ENCODE data around the gene HES7.
A peak's percentile ranks its signal among the peaks of the same experiment; 100 is the strongest.
"Not testable (repeated sequence)": the region's sequence is repeated elsewhere in the genome, so short reads cannot be mapped to it uniquely, and the experiment has no call there.

Gene HES7

DNA sequence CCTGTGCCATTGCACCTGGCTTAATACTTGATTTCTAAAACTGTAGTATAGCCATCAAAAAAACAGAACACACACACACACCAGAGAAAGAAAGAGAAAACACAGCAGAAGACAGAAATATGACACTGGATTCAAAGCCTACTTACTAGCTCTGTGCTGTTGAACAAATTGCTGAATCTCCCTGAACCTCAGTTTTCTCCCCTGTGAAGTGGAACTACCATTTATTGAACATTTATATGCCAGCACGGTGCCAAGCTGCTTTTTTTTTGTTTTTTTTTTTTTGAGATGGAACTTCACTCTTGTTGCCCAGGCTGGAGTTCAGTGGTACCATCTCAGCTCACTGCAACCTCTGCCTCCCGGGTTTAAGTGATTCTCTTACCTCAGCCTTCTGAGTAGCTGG, 23.1 kb downstream of the HES7 start:
- DNase-seq (ENCODE audit: low read depth in 2 of 2) = no peak

DNA sequence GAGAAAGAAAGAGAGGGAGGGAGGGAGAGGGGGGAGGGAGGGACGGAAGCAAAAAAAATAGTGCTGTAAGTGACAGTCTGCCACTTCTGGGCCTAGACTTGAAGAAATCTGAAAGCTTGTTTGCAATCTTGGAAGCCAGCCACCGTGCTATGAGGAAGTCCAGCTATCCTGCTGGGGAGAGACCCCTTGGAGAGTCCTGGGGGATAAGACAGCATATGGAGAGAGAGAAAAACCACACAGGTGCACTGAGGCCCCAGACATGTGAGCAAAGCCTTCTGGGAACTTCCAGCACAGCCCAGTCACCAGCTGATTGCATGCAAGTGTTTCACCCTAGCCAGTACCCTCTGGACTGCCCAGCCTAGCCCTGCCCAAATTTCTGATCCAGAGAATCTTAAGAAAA, 23.8 kb downstream of the HES7 start:
- no peak for DNase-seq (ENCODE audit: low read depth in 2 of 2)

DNA sequence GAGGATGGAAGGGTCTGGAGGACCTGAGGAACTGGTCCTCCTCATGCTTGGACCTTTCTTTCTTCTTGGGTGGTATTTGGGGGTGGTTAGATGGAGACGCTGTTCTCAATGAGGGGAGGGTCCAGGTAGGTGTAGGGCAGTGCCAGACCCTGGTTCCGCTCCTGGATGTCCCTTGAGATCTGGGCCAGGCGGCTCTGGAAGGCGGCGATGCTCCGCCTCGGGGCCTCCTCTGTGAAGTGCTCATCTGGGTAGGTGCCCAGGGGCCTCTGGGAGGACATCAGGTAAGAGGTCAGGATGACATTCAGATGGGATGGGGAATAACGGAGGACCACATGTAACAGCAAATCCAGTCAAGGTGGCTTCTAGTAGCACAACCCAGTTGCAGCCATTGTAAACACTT, 27.4 kb downstream of the HES7 start:
- DNase-seq (ENCODE audit: low read depth in 2 of 2) = no peak

- DNase-seq (ENCODE audit: low read depth in 2 of 2) = no peak
Observed at GRCh38 chr17:8095361-8095760, 28.5 kb downstream of the HES7 start.

GRCh38 chr17:8091033-8091687, 32.7 kb downstream of the HES7 start:
- DNase-seq (ENCODE audit: low read depth in 2 of 2) = no peak

- DNase-seq (ENCODE audit: low read depth in 2 of 2) = no peak
Observed at GRCh38 chr17:8089728-8090127, 34.2 kb downstream of the HES7 start.

DNA sequence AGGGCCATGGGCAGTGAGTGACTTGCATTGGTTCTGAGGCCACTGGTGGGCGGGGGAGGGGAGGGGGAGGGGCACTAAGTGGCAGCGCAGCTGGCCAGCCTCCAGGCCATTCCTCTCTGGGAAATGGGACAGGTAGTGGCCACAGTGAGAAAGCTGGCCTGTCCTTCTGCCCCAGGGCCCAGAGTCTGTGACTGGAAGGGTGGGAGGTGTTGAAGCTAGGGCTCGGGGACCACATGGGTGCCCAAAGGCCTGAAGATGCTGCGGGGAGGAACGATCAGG, 36.0 kb downstream of the HES7 start:
- DNase-seq (ENCODE audit: low read depth in 2 of 2) = no peak

GRCh38 chr17:8087075-8087951, 36.6 kb downstream of the HES7 start, which contains the start of gene ALOX12B:
Gene ALOX12B, minus strand, starts transcription at chr17:8087716. Its CDS starts 274 bp downstream, at chr17:8087442.
- DNase-seq (ENCODE audit: low read depth in 2 of 2) = no peak

DNA sequence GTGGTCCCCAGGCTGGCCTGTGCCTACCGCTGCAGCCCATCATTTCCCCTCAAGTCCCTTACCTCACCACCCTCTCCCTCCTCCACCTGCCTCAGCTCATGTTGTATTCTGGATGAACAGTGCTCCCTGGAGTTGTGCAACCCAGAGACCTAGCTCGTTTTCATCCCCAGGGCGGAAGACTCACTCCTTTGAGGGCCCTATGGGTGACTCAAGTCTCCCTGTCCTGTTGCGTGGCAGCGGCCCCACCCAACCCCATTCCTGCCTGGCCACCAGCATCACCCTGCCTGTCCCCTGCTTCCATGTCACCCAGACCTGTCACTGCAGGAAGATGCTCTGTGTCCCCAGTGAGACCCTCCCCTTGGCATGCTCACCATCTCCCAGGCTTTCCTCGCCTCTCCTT, 39.7 kb downstream of the HES7 start:
- DNase-seq (ENCODE audit: low read depth in 2 of 2) = no peak

DNA sequence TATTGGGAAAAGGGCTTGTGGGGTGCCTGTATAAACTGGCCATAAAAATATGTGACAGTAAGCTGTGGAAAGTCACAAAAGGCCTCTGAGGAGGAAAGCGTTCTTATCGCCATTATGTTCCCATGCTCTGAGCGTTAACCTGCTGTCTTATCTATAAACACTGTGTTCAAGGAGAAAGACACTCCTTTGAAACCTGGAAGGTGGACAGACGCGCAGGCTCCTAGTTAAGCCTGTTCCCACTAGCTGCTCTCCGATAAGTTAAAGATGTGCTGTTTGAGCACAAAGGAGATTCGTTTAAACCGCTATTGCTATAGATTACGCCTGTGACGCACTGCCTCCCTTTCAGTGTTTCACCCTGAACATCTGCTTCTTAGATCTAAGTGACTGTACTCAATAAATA, 41.6 kb downstream of the HES7 start:
- no peak for DNase-seq (ENCODE audit: low read depth in 2 of 2)

GRCh38 chr17:8081876-8082275, 42.0 kb downstream of the HES7 start:
- no peak for DNase-seq (ENCODE audit: low read depth in 2 of 2)

DNA sequence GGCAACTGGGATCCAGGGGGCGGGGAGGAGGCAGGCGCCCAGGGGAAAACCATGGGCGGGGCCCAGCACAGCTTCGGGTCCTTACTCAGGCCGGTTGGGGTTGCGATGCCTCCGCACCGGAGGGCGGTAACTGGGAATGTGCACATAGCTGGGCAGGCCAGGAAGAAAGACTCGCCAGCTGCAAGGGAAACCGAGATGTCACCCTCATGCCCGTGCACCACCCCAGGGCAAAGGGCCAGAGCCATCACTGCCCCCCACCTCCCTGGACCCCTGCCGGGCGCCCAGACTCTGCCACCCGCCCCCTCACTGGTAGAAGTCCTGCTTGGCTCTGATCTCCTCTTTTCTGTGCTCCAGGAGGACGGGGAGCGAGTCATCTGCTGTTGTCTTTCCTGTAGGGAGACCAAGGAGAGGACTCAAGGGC, 43.1 kb downstream of the HES7 start:
- DNase-seq (ENCODE audit: low read depth in 2 of 2) = no peak

DNA sequence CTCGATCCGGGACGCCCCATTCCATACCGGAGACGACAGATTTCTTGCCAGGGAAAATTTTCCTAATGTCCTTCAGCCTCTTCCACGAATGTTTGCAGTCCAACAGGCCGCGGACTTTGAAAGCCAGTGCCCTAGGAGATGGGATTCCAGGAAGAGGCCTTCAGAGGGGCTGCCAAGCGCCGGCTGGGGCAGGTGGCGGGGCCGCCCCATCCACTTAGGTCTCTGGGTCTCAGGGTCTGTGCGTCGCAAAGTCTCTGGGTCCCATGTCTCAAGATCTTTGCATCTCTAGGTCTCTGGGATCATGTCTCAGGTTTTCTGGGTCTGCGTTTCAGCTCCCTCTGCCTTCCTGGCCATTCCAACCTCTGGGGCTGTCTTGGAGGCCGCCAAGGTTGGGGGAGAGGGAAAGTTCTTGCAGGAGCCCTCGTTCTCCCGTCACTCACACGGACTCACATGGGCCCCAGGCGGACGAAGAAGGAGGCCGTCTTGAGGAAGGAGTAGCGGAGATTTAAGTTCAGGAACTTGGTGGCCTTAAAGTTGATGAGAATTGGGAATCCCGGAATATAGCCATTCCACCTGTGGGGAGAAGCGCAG, 43.6 kb downstream of the HES7 start:
- DNase-seq (ENCODE audit: low read depth in 2 of 2) = no peak

DNA sequence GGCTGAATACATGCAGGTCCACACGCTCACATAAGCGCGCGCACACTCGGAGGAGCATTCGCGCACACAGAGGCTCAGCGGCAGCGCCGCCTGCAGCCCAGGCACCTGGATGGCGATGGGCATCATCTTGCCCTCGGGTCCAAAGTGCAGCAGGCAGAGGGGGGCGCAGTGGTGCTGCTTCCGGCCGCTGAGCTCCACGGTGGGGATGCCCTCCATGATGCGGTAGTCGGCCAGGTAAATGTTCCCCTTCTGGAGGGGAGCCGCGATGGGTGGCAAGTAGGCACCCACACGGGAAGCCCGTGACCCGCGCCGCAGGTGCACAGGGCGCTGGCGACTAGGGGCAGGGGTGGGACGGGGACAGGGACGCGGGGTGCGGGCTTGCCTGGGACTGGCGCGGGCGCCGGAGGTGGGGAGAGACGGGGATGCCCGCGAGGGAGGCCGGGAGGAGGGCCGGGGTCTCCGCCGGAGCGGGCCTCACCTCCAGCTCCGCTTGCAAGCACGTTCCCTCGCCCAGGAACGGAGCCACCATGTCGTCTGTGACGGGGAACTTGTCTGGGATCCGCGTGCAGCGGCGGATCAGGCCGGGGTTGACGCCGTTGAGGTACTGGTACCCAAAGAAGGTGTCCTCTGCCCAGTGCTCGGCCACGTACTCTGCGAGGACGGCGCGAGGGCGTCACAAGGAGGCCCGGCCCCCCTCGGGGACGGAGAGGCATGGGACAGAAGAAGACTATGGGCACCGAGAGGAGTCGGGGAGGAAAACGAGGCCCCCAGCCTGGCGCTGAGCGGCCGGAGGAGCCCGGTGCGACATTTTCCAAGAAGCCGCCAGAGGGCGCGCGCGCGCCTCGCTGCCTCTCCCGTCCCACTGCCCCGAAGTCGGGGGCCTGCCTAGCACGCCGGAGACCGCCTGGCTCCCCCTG, 44.4 kb downstream of the HES7 start:
- peak; percentile 67 to 75 for DNase-seq (ENCODE audit: low read depth in 2 of 2)

DNA sequence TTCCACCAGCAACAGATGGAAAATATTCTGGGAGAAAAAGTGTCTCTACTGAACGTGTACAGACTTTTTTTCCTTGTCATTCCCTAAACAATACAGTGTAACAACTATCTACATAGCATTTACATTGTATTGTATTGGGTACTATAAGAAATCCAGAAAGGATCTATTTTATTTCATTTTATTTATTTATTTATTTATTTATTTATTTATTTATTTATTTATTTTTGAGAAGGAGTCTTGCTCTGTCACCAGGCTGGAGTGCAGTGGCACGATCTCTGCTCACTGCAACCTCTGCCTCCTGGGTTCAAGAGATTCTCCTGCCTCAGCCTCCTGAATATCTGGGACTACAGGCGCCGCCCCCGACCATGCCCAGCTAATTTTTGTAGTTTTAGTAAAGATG, 46.0 kb downstream of the HES7 start:
- not testable (repeated sequence) for DNase-seq (ENCODE audit: low read depth in 2 of 2)

DNA sequence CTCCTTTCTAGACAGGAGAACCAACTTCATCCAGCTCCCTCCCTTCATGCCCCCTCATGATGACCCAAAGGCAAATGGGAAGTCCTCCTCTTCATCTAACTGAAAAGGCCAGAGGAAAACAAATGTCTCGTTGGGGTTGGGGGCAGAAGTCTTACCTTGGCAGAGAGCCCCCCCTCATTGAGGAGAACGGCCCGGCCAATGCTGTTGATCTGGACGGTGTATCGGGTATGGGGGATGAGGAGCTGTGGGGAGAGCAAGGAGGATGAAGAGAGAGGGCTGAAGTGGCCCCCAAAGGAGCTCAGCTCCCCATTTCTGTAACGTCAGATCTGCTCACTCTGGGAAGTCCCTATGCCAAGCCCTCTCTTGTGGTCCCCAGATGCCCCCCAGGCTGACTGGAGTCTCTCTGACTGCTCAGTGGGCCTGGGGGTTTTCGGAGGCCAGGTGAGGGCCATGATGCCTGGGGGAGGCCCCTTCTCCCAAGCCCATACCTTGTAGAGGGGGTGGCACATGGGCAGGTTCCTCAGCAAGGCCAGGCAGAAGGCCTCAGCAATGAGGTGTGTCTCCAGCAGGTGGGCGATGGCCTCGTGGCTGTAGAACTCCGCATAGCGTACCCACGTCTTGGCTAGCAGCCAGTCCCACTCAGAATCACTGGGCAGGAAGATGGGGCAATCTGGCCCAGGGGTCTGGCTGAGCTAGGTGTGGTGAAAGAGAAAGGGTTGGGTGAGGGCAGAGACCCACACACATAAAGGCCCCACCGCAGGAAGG, 47.2 kb downstream of the HES7 start:
- DNase-seq (ENCODE audit: low read depth in 2 of 2) = no peak

DNA sequence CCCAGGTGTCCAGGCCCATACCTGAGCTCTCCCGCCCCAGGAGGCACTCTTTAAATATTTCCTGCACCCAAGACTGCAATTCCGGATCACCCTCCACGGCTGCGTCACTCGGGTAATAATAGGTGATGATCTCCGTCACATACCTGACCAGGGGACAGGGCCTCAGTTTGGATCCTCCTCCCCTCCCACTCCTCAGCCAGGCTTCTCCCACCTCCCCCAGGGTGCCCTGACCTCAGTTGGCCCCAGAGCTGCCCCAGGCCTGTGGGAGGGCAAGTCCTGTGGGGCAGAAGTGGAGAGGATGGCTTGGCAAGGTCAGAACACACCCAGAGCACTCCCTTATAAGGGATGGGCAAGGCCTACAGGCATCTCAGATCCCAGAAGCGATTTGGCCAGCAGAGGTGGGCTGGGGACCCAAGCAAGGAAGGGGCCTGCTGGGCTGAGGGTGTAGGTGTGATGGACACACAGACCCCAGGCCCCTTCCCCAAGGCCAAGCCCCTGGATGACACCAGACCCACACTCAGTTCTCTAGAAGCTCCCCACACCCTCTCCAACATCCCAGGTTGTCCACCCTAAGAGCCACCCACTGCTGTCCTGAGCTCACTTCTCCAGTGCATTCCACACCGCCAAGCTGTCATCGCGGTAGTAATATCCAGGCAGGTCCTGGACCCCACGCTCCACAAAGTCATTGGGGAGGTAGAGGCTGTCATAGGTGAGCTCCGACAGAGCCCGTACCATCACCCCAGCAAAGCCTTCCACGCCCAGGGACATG, 48.1 kb downstream of the HES7 start:
- no peak for DNase-seq (ENCODE audit: low read depth in 2 of 2)

- no peak for DNase-seq (ENCODE audit: low read depth in 2 of 2)
Observed at GRCh38 chr17:8075081-8075480, 48.8 kb downstream of the HES7 start.

DNA sequence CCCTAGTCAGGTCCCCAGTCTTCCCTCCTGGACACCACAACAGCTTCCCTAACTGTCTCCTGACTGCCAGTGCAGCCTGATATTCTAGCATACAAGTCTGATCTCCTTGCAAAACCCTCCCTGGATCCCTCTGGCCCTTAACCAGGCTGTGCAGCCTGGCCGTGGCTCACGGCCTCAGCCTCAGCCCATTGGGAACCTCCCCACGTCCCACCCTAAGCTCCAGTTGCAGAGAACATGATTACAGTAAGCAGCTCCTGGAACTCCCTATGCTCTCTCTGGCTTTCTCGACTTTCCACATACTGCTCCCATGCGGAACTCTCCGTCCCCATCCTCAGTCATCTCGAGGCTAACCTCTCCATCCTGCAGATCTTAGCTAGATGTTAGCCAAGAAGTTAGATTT, 49.4 kb downstream of the HES7 start:
- no peak for DNase-seq (ENCODE audit: low read depth in 2 of 2)
